Prostate gland (tissue), 2 donors: ENCODE results near the gene SIK2. TPM values are rescaled to one million over a fixed set of nuclear protein-coding genes. Genes with fewer than 3 reads are reported as not detected.
A peak's percentile ranks its signal among the peaks of the same experiment; 100 is the strongest.
"Not testable (repeated sequence)": the region's sequence is repeated elsewhere in the genome, so short reads cannot be mapped to it uniquely, and the experiment has no call there.

Experiments used
- DNase-seq: peaks from one replicate; pipeline ENCODE4 v3.0.0-alpha.2; 2019; ENCODE audit warnings: low spot score
- H3K27ac ChIP-seq, 2 donors: fragments of 200-600 bp; sonication (generic); 2 replicates each; pipeline ENCODE4 v1.5.1; 2017 to 2019
- H3K27me3 ChIP-seq: fragments of 200-600 bp; sonication (generic); replicated peaks from 2 replicates; pipeline ENCODE4 v1.5.1; 2019; ENCODE audit not compliant: insufficient read depth
- H3K36me3 ChIP-seq, 2 donors: fragments of 200-600 bp; sonication (generic); 1 replicate in 1 of 2; 2 replicates in 1 of 2; pipeline versions ENCODE4 v1.5.1 to v1.8.1; 2017 to 2019
- H3K4me1 ChIP-seq: fragments of 200-600 bp; sonication (generic); replicated peaks from 2 replicates; pipeline ENCODE4 v1.5.1; 2019
- H3K4me3 ChIP-seq, 2 donors: fragments of 200-600 bp; sonication (generic); 2 replicates each; pipeline ENCODE4 v1.5.1; 2017 to 2019
- H3K9me3 ChIP-seq: fragments of 200-600 bp; sonication (generic); 2 replicates; pipeline ENCODE4 v1.5.1; 2017
- POLR2A ChIP-seq: fragments of 450-650 bp; IDR thresholded peaks from one replicate; pipeline ENCODE4 v1.6.1; 2016; ENCODE audit warnings: antibody characterized with exemption, mild to moderate bottlenecking
- POLR2AphosphoS5 ChIP-seq: sonication (generic); formaldehyde crosslinking; IDR thresholded peaks from one replicate; pipeline ENCODE4 v1.6.1; 2017; ENCODE audit warnings: antibody characterized with exemption
- WGBS: methylation state at CpG from one replicate; pipeline ENCODE4 v1.1.5; 2018; 5-methylcytosine and 5-hydroxymethylcytosine counted together
- intact Hi-C: fragments of 100-400 bp; cut with DNase I; formaldehyde crosslinking; loops from one replicate; pipeline ENCODE4 v1.14.2; 2022
- total RNA-seq, 2 donors: library from RNA; depleted of rRNA; stranded (reverse); fragments of >200 nt; gene quantifications; one replicate each; pipeline ENCODE4 v1.1.0, GENCODE V29; 2016
- TF ChIP-seq, protein P1 (sequence below), 4 experiments: fragments of 200-600 bp in 2 of 4; fragments of 450-650 bp in 2 of 4; sonication (generic) in 2 of 4; IDR thresholded peaks; 1 replicate in 3 of 4; 2 replicates in 1 of 4; pipeline ENCODE4 v1.5.1; 2016 to 2019; ENCODE audit warnings: antibody characterized with exemption in 4 of 4, mild to moderate bottlenecking in 2 of 4, moderate library complexity in 2 of 4

SIK2 gene
- total RNA-seq, 2 donors from 2014 or later = 13.0 to 18.7 TPM

GRCh38 chr11:111765984-111766833 lies 164.0 kb downstream of the SIK2 start, which contains the start of gene PPP2R1B:
Gene PPP2R1B (minus strand): TSS chr11:111766389. CDS start chr11:111766361, 28 bp downstream.
- Histone ChIP-seq H3K4me3 (peak within 1 kb of the TSS; percentile 64 to 91), H3K27me3 (no peaks in the 10 kb centered on the region), H3K4me1 (no peaks in the 10 kb centered on the region), H3K9me3 (no peaks in the 10 kb centered on the region), H3K36me3 (no peaks in the 10 kb centered on the region), H3K27ac (peak within 1 kb of the TSS; percentile 87 to 93)
- TF ChIP-seq POLR2AphosphoS5 = peak; percentile 63
- peak; percentile 67 for TF ChIP-seq POLR2A
- TF ChIP-seq, protein P1, sequence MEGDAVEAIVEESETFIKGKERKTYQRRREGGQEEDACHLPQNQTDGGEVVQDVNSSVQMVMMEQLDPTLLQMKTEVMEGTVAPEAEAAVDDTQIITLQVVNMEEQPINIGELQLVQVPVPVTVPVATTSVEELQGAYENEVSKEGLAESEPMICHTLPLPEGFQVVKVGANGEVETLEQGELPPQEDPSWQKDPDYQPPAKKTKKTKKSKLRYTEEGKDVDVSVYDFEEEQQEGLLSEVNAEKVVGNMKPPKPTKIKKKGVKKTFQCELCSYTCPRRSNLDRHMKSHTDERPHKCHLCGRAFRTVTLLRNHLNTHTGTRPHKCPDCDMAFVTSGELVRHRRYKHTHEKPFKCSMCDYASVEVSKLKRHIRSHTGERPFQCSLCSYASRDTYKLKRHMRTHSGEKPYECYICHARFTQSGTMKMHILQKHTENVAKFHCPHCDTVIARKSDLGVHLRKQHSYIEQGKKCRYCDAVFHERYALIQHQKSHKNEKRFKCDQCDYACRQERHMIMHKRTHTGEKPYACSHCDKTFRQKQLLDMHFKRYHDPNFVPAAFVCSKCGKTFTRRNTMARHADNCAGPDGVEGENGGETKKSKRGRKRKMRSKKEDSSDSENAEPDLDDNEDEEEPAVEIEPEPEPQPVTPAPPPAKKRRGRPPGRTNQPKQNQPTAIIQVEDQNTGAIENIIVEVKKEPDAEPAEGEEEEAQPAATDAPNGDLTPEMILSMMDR (IDR thresholded peaks at IDR 0.05) = no peak
- peak; percentile 82 for DNase-seq
- WGBS = under 1% methylated on average over 55 of the region's 61 CpGs
- intact Hi-C loops = loop anchor here (2.0 to 5.0 kb wide), 2 partner anchors 76 to 163 kb away; partner anchors contain the start of gene SIK2

DNA sequence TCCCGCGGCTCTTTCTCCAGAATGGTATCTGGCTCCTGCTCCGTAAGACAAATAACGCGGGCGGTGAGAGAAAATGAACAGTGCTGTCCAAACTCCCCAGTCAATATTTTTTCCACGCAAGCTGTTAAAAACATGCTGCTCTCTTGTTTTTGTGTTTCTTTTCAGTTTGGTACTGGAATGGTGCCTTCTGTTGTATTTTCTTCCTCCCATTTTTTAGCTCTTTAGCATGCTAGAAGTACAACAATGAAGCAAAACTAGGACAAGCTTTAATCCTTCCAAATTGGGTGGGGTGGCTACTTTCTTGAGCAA lies 164.5 kb downstream of the SIK2 start:
- intact Hi-C loops = loop anchor here (2.0 to 5.0 kb wide), 2 partner anchors 76 to 164 kb away; partner anchors contain the start of gene SIK2
- Histone ChIP-seq H3K27ac (peak overlapping the region; percentile 87 to 93), H3K9me3 (no peaks in the 10 kb centered on the region), H3K4me3 (peak overlapping the region; percentile 64 to 91), H3K4me1 (no peaks in the 10 kb centered on the region), H3K36me3 (no peaks in the 10 kb centered on the region), H3K27me3 (no peaks in the 10 kb centered on the region)
- 3% methylated on average over 7 of the region's 7 CpGs for WGBS
- DNase-seq = no peak
- no peak for TF ChIP-seq POLR2A
- TF ChIP-seq, protein P1 (IDR thresholded peaks at IDR 0.05) = no peak

DNA sequence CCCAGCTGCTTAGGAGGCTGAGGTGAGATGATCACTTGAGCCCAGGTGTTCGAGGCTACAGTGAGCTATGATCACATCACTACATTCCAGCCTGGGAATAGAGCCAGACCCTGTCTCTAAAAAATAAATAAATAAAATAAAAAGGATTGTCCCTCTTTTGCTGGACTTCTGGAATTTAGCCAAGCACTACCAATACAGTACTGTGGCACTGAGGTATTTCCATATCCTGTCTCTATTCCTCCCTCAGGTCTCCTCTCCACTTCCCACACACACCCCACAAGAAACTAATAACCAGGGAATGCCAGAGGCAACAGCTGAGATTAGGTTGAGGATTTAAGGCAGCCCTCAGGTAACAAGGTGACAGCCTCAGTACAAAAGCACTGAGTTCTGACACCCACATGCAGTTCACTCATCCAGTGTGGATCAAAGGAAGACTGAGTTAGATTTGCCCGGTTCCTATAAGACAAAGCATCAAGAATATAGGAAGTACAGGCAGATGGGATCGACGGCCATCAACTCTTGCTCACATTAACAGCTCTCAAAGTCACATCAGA lies 168.4 kb downstream of the SIK2 start:
- intact Hi-C loops = no loop called here
- H3K4me1 ChIP-seq = no peaks in the 10 kb centered on the region
- no peak overlapping the region for H3K4me3 ChIP-seq
- no peaks in the 10 kb centered on the region for H3K9me3 ChIP-seq
- H3K27me3 ChIP-seq = no peaks in the 10 kb centered on the region
- WGBS = 70% methylated on average over 4 of the region's 4 CpGs
- DNase-seq = no peak
- TF ChIP-seq POLR2A (no peak), POLR2AphosphoS5 (no peak)
- TF ChIP-seq, protein P1 (IDR thresholded peaks at IDR 0.05) = no peak
- H3K27ac ChIP-seq = no peak overlapping the region
- H3K36me3 ChIP-seq = no peaks in the 10 kb centered on the region

DNA sequence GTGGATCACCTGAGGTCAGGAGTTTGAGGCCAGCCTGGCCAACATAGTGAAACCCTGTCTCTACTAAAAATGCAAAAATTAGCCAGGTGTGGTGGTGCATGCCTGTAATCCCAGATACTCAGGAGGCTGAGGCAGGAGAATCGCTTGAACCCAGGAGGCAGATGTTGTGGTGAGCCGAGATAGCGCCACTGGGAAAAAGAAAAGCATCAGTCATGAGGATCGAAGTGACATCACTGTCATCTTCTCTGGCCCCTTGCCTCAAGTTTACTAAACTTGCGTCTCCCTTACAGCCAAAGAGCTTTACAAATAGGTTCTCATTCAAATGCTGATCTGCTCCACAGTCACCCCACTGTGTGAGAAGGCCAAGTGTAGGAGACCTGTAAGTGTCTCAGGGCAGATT lies 169.0 kb downstream of the SIK2 start:
- H3K4me1 ChIP-seq, DNase-seq, H3K27ac ChIP-seq, H3K36me3 ChIP-seq, H3K4me3 ChIP-seq, H3K9me3 ChIP-seq, H3K27me3 ChIP-seq, intact Hi-C loops: not testable (repeated sequence)
- 97% methylated on average over 5 of the region's 5 CpGs for WGBS

DNA sequence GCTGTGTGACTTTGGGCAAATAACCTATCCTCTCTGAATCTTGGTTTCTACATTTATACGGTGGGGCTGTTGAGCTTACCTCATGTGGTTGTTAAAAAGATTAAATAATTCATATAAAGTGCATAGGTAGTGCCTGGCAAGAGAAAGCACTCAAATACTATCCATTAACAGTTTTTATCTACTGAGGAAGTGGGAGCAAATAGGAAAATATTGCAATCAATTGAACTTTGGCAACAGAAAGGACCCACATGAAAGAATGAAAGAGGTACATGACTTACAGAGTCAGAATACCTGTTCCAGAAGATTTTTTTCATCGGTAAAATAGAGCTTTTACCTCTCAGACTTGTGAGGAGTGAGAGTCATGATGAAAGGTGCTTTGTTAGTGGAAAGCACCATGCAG lies 170.3 kb downstream of the SIK2 start:
- DNase-seq = no peak
- TF ChIP-seq, protein P1 (IDR thresholded peaks at IDR 0.05) = no peak
- TF ChIP-seq POLR2A (no peak), POLR2AphosphoS5 (no peak)
- H3K27me3 ChIP-seq = no peaks in the 10 kb centered on the region
- no peaks in the 10 kb centered on the region for H3K4me1 ChIP-seq
- no peaks in the 10 kb centered on the region for H3K36me3 ChIP-seq
- H3K27ac ChIP-seq = no peak overlapping the region
- intact Hi-C loops = no loop called here
- H3K4me3 ChIP-seq = no peak overlapping the region
- no peaks in the 10 kb centered on the region for H3K9me3 ChIP-seq
- WGBS = 85% methylated on average over 2 of the region's 2 CpGs
